ENCODE data around the gene ABCD3. TPM values are rescaled to one million over a fixed set of nuclear protein-coding genes. Genes with fewer than 3 reads are reported as not detected.
"Not testable (repeated sequence)": the region's sequence is repeated elsewhere in the genome, so short reads cannot be mapped to it uniquely, and the experiment has no call there.

ABCD3 gene
- total RNA-seq, 1 experiment from 2014 or later: 48.8 TPM

- Histone ChIP-seq H3K27me3 (ENCODE audit: insufficient read depth, low read length) (no peaks in the 10 kb centered on the region), H3K4me1 (ENCODE audit: control insufficient read depth in 1 of 2, insufficient read depth in 2 of 2, low read length in 2 of 2) (no peaks in the 10 kb centered on the region), H3K4me3 (replicated peaks in 1 of 2; ENCODE audit: low read depth in 1 of 2, low read length in 2 of 2) (no peak overlapping the region), H2AFZ (ENCODE audit: low read depth, low read length, poor library complexity, severe bottlenecking) (no peak overlapping the region), H3K9me3 (ENCODE audit: control insufficient read depth in 1 of 2, insufficient read depth in 1 of 2, low read depth in 1 of 2, low read length in 2 of 2) (no peaks in the 10 kb centered on the region), H3K9me2 (ENCODE audit: insufficient read depth) (no peaks in the 10 kb centered on the region), H3K79me2 (ENCODE audit: insufficient read depth, low read length) (peaks cover 100% of the 10 kb centered on the region), H4K20me1 (ENCODE audit: insufficient read depth) (peaks cover 9% of the 10 kb centered on the region; the same call in 1 of the 2 replicates), H3K9ac (ENCODE audit: low read length) (no peak overlapping the region), H3K27ac (ENCODE audit: low read depth, low read length) (no peak overlapping the region), H3K36me3 (ENCODE audit: control insufficient read depth in 1 of 2, insufficient read depth in 2 of 2, low read length in 2 of 2) (no peaks in the 10 kb centered on the region), H3K4me2 (ENCODE audit: low read length) (no peak overlapping the region)
- no peak for ATAC-seq
- ChIA-PET RAD21 (ENCODE audit: low non-redundant PET in 1 of 2, low total read pairs in 2 of 2, uncharacterized antibody in 2 of 2, unreplicated experiment in 2 of 2) (no interaction called here), CTCF (no interaction called here), POLR2A (no interaction called here)
- intact Hi-C loops (cut with micrococcal nuclease): no loop called here
- no TSS peak for BruUV-seq (replicated peaks)
- TF ChIP-seq SP1 (IDR thresholded peaks at IDR 0.05; ENCODE audit: low read depth): no peak
- no peak for TF ChIP-seq EZH2phosphoT487 (IDR thresholded peaks at IDR 0.05; ENCODE audit: borderline replicate concordance)
- no peak for TF ChIP-seq ELF1 (IDR thresholded peaks at IDR 0.05; ENCODE audit: borderline replicate concordance, low read depth)
- no peak for TF ChIP-seq EGR1 (IDR thresholded peaks at IDR 0.05; ENCODE audit: low read depth)
- TF ChIP-seq ZNF274 (IDR thresholded peaks at IDR 0.05; ENCODE audit: low read depth, low read length): no peak
- TF ChIP-seq FOSL1 (IDR thresholded peaks at IDR 0.05; ENCODE audit: low read depth): no peak
- TF ChIP-seq YY1 (IDR thresholded peaks at IDR 0.05; ENCODE audit: extremely low read depth, insufficient replicate concordance, low read depth, low read length): no peak
- no peak for TF ChIP-seq POLR2AphosphoS5 (IDR thresholded peaks at IDR 0.05; ENCODE audit: low read depth, low read length)
- TF ChIP-seq RAD21 (IDR thresholded peaks at IDR 0.05; ENCODE audit: low read depth): no peak
- no peak for TF ChIP-seq EZH2 (IDR thresholded peaks at IDR 0.05)
- no peak for DNase-seq (ENCODE audit: low read depth, low spot score)
These were observed 7.8 kb downstream of the ABCD3 start for GRCh38 chr1:94425821-94426484.

GRCh38 chr1:94426485-94426870, 8.3 kb downstream of the ABCD3 start:
- H3K4me2 ChIP-seq (ENCODE audit: low read length); H3K27ac ChIP-seq (ENCODE audit: low read depth, low read length); POLR2A ChIA-PET: not testable (repeated sequence)

More at GRCh38 chr1:94426485-94426870, 8.3 kb downstream of the ABCD3 start:
- CTCF ChIA-PET; BruUV-seq (replicated peaks); H4K20me1 ChIP-seq (ENCODE audit: insufficient read depth); RAD21 ChIA-PET (ENCODE audit: low non-redundant PET in 1 of 2, low total read pairs in 2 of 2, uncharacterized antibody in 2 of 2, unreplicated experiment in 2 of 2); H3K27me3 ChIP-seq (ENCODE audit: insufficient read depth, low read length); H3K4me3 ChIP-seq (replicated peaks in 1 of 2; ENCODE audit: low read depth in 1 of 2, low read length in 2 of 2); H2AFZ ChIP-seq (ENCODE audit: low read depth, low read length, poor library complexity, severe bottlenecking); H3K36me3 ChIP-seq (ENCODE audit: control insufficient read depth in 1 of 2, insufficient read depth in 2 of 2, low read length in 2 of 2); H3K9me2 ChIP-seq (ENCODE audit: insufficient read depth); DNase-seq (ENCODE audit: low read depth, low spot score); H3K9ac ChIP-seq (ENCODE audit: low read length); H3K4me1 ChIP-seq (ENCODE audit: control insufficient read depth in 1 of 2, insufficient read depth in 2 of 2, low read length in 2 of 2); H3K9me3 ChIP-seq (ENCODE audit: control insufficient read depth in 1 of 2, insufficient read depth in 1 of 2, low read depth in 1 of 2, low read length in 2 of 2); intact Hi-C loops (cut with micrococcal nuclease); ATAC-seq: not testable (repeated sequence)
- peaks cover 100% of the 10 kb centered on the region for H3K79me2 ChIP-seq (ENCODE audit: insufficient read depth, low read length)
